ENCODE measurements around the gene DNA2. TPM values are rescaled to one million over a fixed set of nuclear protein-coding genes. Genes with fewer than 3 reads are reported as not detected.

Gene DNA2
- total RNA-seq, 2 experiments from 2014 or later: 3.7 to 5.7 TPM

DNA sequence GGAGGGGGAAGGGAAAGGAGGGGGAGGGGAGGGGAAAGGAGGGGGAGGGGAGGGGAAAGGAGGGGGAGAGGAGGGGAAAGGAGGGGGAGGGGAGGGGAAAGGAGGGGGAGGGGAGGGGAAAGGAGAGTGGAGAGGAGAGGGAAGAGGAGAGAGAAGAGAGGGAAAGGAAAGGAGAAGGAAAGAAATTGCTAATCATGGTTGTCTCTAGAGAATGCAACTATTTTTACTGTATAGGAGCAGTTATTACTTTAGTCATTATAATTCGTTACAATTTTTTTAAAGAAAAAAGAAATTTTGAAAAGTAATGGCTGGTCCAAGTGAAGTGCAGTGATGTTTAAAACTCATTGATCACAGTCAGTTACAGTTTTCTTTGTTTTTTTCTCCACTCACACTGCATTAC, 31.1 kb upstream of the DNA2 start:
- no peak overlapping the region for H3K4me3 Mint-ChIP-seq
- no peaks in the 10 kb centered on the region for H3K27me3 Mint-ChIP-seq
- H3K27ac Mint-ChIP-seq: no peak overlapping the region
- ChIA-PET CTCF (no interaction called here), POLR2A (no interaction called here)
- H3K36me3 Mint-ChIP-seq (ENCODE audit: low read depth): peaks cover 43% of the 10 kb centered on the region
- intact Hi-C loops (cut with DNase I, micrococcal nuclease): no loop called here
- ATAC-seq (ENCODE audit: poor library complexity) (no peak), DNase-seq (no peak)
- no peaks in the 10 kb centered on the region for H3K4me1 Mint-ChIP-seq (ENCODE audit: low read depth)
- H3K9me3 ChIP-seq (ENCODE audit: control insufficient read depth in 1 of 2, insufficient read depth in 1 of 2, low read length in 2 of 2): no peaks in the 10 kb centered on the region
- no peak overlapping the region for H3K27ac ChIP-seq (ENCODE audit: low read depth in 1 of 2, low read length in 2 of 2)
- H3K4me3 ChIP-seq (ENCODE audit: low read length): no peak overlapping the region
- peaks cover 49% of the 10 kb centered on the region for H3K36me3 ChIP-seq (ENCODE audit: insufficient read depth, low read length)
- no peaks in the 10 kb centered on the region for H3K27me3 ChIP-seq (ENCODE audit: control insufficient read depth in 1 of 2, insufficient read depth in 2 of 2, low read length in 2 of 2)
- H3K9me3 Mint-ChIP-seq: no peaks in the 10 kb centered on the region
- TF ChIP-seq, protein P1, sequence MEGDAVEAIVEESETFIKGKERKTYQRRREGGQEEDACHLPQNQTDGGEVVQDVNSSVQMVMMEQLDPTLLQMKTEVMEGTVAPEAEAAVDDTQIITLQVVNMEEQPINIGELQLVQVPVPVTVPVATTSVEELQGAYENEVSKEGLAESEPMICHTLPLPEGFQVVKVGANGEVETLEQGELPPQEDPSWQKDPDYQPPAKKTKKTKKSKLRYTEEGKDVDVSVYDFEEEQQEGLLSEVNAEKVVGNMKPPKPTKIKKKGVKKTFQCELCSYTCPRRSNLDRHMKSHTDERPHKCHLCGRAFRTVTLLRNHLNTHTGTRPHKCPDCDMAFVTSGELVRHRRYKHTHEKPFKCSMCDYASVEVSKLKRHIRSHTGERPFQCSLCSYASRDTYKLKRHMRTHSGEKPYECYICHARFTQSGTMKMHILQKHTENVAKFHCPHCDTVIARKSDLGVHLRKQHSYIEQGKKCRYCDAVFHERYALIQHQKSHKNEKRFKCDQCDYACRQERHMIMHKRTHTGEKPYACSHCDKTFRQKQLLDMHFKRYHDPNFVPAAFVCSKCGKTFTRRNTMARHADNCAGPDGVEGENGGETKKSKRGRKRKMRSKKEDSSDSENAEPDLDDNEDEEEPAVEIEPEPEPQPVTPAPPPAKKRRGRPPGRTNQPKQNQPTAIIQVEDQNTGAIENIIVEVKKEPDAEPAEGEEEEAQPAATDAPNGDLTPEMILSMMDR (IDR thresholded peaks at IDR 0.05): no peak
- H3K4me1 ChIP-seq (ENCODE audit: insufficient read depth, low read length): no peaks in the 10 kb centered on the region

DNA sequence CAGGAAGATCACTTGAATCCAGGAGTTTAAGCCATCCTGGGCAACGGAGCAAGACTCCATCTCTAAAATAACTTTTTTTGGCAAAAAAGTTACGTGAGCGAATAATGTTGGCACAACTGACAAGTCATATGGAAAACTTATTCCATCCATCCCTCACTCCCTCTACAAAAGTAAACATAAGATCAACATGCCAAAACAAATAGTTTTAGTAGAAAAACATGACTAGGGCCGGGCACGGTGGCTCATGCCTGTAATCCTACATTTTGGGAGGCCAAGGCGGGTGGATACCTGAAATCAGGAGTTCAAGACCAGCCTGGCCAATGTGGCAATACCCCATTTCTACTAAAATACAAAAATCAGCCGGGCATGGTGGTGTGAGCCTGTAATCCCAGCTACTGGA, 29.9 kb upstream of the DNA2 start:
- Histone ChIP-seq H3K4me3 (ENCODE audit: low read length) (no peak overlapping the region), H3K36me3 (ENCODE audit: insufficient read depth, low read length) (peaks cover 57% of the 10 kb centered on the region), H3K27me3 (ENCODE audit: control insufficient read depth in 1 of 2, insufficient read depth in 2 of 2, low read length in 2 of 2) (no peaks in the 10 kb centered on the region), H3K9me3 (ENCODE audit: control insufficient read depth in 1 of 2, insufficient read depth in 1 of 2, low read length in 2 of 2) (no peaks in the 10 kb centered on the region), H3K27ac (ENCODE audit: low read depth in 1 of 2, low read length in 2 of 2) (no peak overlapping the region), H3K4me1 (ENCODE audit: insufficient read depth, low read length) (no peaks in the 10 kb centered on the region)
- DNase-seq (no peak), ATAC-seq (ENCODE audit: poor library complexity) (no peak)
- Mint-ChIP-seq H3K4me3 (no peak overlapping the region), H3K9me3 (no peaks in the 10 kb centered on the region), H3K4me1 (ENCODE audit: low read depth) (no peaks in the 10 kb centered on the region), H3K36me3 (ENCODE audit: low read depth) (peaks cover 46% of the 10 kb centered on the region), H3K27me3 (no peaks in the 10 kb centered on the region), H3K27ac (no peak overlapping the region)
- ChIA-PET CTCF (no interaction called here), POLR2A (no interaction called here)
- TF ChIP-seq, protein P1 (IDR thresholded peaks at IDR 0.05): no peak
- intact Hi-C loops (cut with DNase I, micrococcal nuclease): no loop called here

DNA sequence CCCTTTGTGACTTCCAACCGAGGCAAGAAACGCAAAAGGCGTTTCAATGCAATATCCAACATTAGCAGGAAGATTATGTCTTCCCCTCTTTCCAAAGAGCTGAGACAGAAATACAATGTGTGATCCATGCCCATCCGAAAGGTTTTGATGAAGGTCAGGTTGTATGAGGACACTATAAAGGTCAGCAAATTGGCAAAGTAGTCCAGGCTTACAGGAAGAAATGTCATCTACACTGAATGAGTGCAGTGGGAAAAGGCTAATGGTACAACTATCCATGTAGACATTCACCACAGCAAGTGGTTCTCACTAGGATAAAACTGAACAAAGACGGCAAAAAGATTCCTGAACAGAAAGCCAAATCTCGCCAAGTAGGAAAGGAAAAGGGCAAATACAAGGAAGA, 27.8 kb upstream of the DNA2 start:
- CTCF ChIA-PET: no interaction called here
- DNase-seq: no peak
- no peak for ATAC-seq (ENCODE audit: poor library complexity)
- TF ChIP-seq, protein P1 (IDR thresholded peaks at IDR 0.05): no peak
- Mint-ChIP-seq H3K27me3 (no peaks in the 10 kb centered on the region), H3K27ac (no peak overlapping the region), H3K36me3 (ENCODE audit: low read depth) (peaks cover 56% of the 10 kb centered on the region), H3K4me1 (ENCODE audit: low read depth) (no peaks in the 10 kb centered on the region), H3K9me3 (no peaks in the 10 kb centered on the region), H3K4me3 (no peak overlapping the region)
- POLR2A ChIA-PET: no interaction called here
- Histone ChIP-seq H3K27ac (ENCODE audit: low read depth in 1 of 2, low read length in 2 of 2) (no peak overlapping the region), H3K4me3 (ENCODE audit: low read length) (no peak overlapping the region), H3K9me3 (ENCODE audit: control insufficient read depth in 1 of 2, insufficient read depth in 1 of 2, low read length in 2 of 2) (no peaks in the 10 kb centered on the region), H3K4me1 (ENCODE audit: insufficient read depth, low read length) (no peaks in the 10 kb centered on the region), H3K36me3 (ENCODE audit: insufficient read depth, low read length) (peaks cover 51% of the 10 kb centered on the region), H3K27me3 (ENCODE audit: control insufficient read depth in 1 of 2, insufficient read depth in 2 of 2, low read length in 2 of 2) (no peaks in the 10 kb centered on the region)
- intact Hi-C loops (cut with DNase I, micrococcal nuclease): no loop called here
